Stimulated activated CD4-positive, alpha-beta T cell treated with anti-CD3 and anti-CD28 coated beads, Interleukin-1b, Interleukin-23, amount 100 ng/mL, for 4 hours (primary cell): Measurements from ENCODE around the gene JPH3.
"Not testable (repeated sequence)": the region's sequence is repeated elsewhere in the genome, so short reads cannot be mapped to it uniquely, and the experiment has no call there.

Experiments
- DNase-seq, 2 donors: peaks; one replicate each; pipeline ENCODE4 v3.0.0-alpha.2; 2020; ENCODE audit warnings: low read depth in 2 of 2

Gene JPH3

GRCh38 chr16:87575027-87575804 is 27.1 kb upstream of the JPH3 start:
- DNase-seq = no peak

- no peak for DNase-seq
Observed at GRCh38 chr16:87576171-87576570, 26.1 kb upstream of the JPH3 start.

- not testable (repeated sequence) for DNase-seq
Observed at GRCh38 chr16:87578142-87578930, 24.0 kb upstream of the JPH3 start.

GRCh38 chr16:87579691-87580090 is 22.6 kb upstream of the JPH3 start:
- DNase-seq = no peak

GRCh38 chr16:87580855-87581261 is 21.4 kb upstream of the JPH3 start:
- no peak for DNase-seq

- no peak for DNase-seq
Observed at GRCh38 chr16:87581857-87582215, 20.5 kb upstream of the JPH3 start.

GRCh38 chr16:87582216-87582965 is 19.9 kb upstream of the JPH3 start:
- no peak for DNase-seq

- DNase-seq = no peak
Observed at GRCh38 chr16:87582966-87583325, 19.4 kb upstream of the JPH3 start.

- DNase-seq = no peak
Observed at GRCh38 chr16:87583453-87584131, 18.7 kb upstream of the JPH3 start.

- DNase-seq = no peak
Observed at GRCh38 chr16:87584271-87584670, 18.0 kb upstream of the JPH3 start.

- DNase-seq = no peak
Observed at GRCh38 chr16:87584975-87585374, 17.3 kb upstream of the JPH3 start.

- DNase-seq = no peak
Observed at GRCh38 chr16:87585442-87586200, 16.7 kb upstream of the JPH3 start.

GRCh38 chr16:87586201-87586782 is 16.0 kb upstream of the JPH3 start:
- no peak for DNase-seq

- DNase-seq = no peak
Observed at GRCh38 chr16:87587636-87588035, 14.7 kb upstream of the JPH3 start.

GRCh38 chr16:87592018-87592712 is 10.1 kb upstream of the JPH3 start:
- DNase-seq = no peak

GRCh38 chr16:87593710-87594258 is 8.5 kb upstream of the JPH3 start:
- no peak for DNase-seq

GRCh38 chr16:87595712-87596111 is 6.6 kb upstream of the JPH3 start:
- no peak for DNase-seq

- DNase-seq = no peak
Observed at GRCh38 chr16:87597324-87597830, 4.9 kb upstream of the JPH3 start.

- DNase-seq = no peak
Observed at GRCh38 chr16:87598431-87598830, 3.9 kb upstream of the JPH3 start.

GRCh38 chr16:87600246-87600645 is 2.1 kb upstream of the JPH3 start:
- no peak for DNase-seq
